Endothelial cell of umbilical vein (primary cell): ENCODE measurements around the gene PLEKHA6. TPM values are rescaled to one million over a fixed set of nuclear protein-coding genes. Genes with fewer than 3 reads are reported as not detected.

Source experiments
- BruUV-seq: library from RNA; stranded (reverse); fragments of 400-500 nt; replicated peaks from 2 replicates; lab custom pipeline; 2021; lab: Mats Ljungman, UMichigan
- CTCF ChIA-PET: fragments of 300-600, 350-600 bp; sonication (Branson Sonifier 250); formaldehyde crosslinking; loops from one replicate; lab custom pipeline; 2021; ENCODE audit warnings: antibody characterized with exemption, inconsistent platforms; lab: Charles Lee
- POLR2A ChIA-PET: fragments of 300-600, 350-600 bp; sonication (Branson Sonifier 250); formaldehyde crosslinking; loops from one replicate; lab custom pipeline; 2021; ENCODE audit warnings: antibody characterized with exemption, inconsistent platforms; lab: Charles Lee
- DNase-seq: peaks from one replicate; pipeline ENCODE4 v3.0.0-alpha.2; 2011; ENCODE audit warnings: low read depth, low spot score
- FAIRE-seq: peaks from 2 replicates; lab custom pipeline; 2011; peaks lifted over from hg19 to GRCh38; lab: Jason Lieb, UNC
- H2AFZ ChIP-seq: 2 replicates; pipeline ENCODE4 v1.6.0; 2012; ENCODE audit warnings: low read depth, low read length, control low read depth, inconsistent platforms
- H3K27ac ChIP-seq: 2 replicates; pipeline ENCODE4 v1.5.1; 2011; ENCODE audit warnings: low read depth, mild to moderate bottlenecking, control low read depth, low read length, moderate library complexity; ENCODE audit not compliant: insufficient read depth
- H3K27me3 ChIP-seq, 2 experiments: 2 replicates each; pipeline versions ENCODE4 v1.6.0 to v1.6.1; 2011; ENCODE audit warnings: low read length in 2 of 2, mixed read lengths in 1 of 2; ENCODE audit not compliant: control insufficient read depth in 2 of 2, insufficient read depth in 2 of 2
- H3K36me3 ChIP-seq, 2 experiments: 2 replicates in 1 of 2; 3 replicates in 1 of 2; pipeline ENCODE4 v1.5.1; 2011; ENCODE audit warnings: low read length in 2 of 2, mild to moderate bottlenecking in 1 of 2, moderate library complexity in 1 of 2; ENCODE audit not compliant: control insufficient read depth in 2 of 2, insufficient read depth in 2 of 2; ENCODE audit errors: extremely low read depth in 1 of 2
- H3K4me1 ChIP-seq: 3 replicates; pipeline ENCODE4 v1.5.1; 2011; ENCODE audit warnings: mild to moderate bottlenecking, low read length; ENCODE audit not compliant: control insufficient read depth, insufficient read depth; ENCODE audit errors: extremely low read depth
- H3K4me2 ChIP-seq: 2 replicates; pipeline ENCODE4 v1.6.1; 2011; ENCODE audit warnings: low read length, control low read depth, mixed read lengths; ENCODE audit not compliant: insufficient read depth
- H3K4me3 ChIP-seq, 3 experiments: fragments of 200-600 bp in 1 of 3; sonication (generic), shearing (Covaris generic) in 1 of 3; replicated peaks in 1 of 3; 2 replicates each; pipeline ENCODE4 v1.5.1; 2011 to 2016; ENCODE audit warnings: control low read depth in 3 of 3, low read length in 3 of 3, mild to moderate bottlenecking in 2 of 3, inconsistent platforms in 1 of 3, low read depth in 1 of 3, moderate library complexity in 1 of 3; ENCODE audit not compliant: insufficient read depth in 1 of 3
- H3K79me2 ChIP-seq: 2 replicates; pipeline ENCODE4 v1.6.0; 2012; ENCODE audit warnings: low read length, inconsistent platforms; ENCODE audit not compliant: control insufficient read depth, insufficient read depth
- H3K9ac ChIP-seq: replicated peaks from 2 replicates; pipeline ENCODE3; 2011; ENCODE audit warnings: low read length, control low read depth; ENCODE audit not compliant: insufficient read depth; ENCODE audit errors: extremely low read depth
- H3K9me1 ChIP-seq: replicated peaks from 3 replicates; pipeline ENCODE4 v1.6.0; 2011; ENCODE audit warnings: mild to moderate bottlenecking, low read length; ENCODE audit not compliant: control insufficient read depth, insufficient read depth; ENCODE audit errors: extremely low read depth
- H3K9me3 ChIP-seq: replicated peaks from 2 replicates; pipeline ENCODE4 v1.5.1; 2012; ENCODE audit warnings: low read length, inconsistent platforms; ENCODE audit not compliant: control insufficient read depth, insufficient read depth
- H4K20me1 ChIP-seq: replicated peaks from 2 replicates; pipeline ENCODE3; 2011; ENCODE audit warnings: mild to moderate bottlenecking, low read length; ENCODE audit not compliant: control insufficient read depth, insufficient read depth; ENCODE audit errors: extremely low read depth
- EZH2 ChIP-seq: IDR thresholded peaks from 2 replicates; pipeline ENCODE4 v1.6.1; 2012; ENCODE audit warnings: borderline replicate concordance, low read depth, mild to moderate bottlenecking, moderate library complexity, low read length, inconsistent platforms; ENCODE audit not compliant: severe bottlenecking
- GATA2 ChIP-seq: IDR thresholded peaks from 2 replicates; pipeline ENCODE4 v1.7.0; 2011; ENCODE audit warnings: low read depth, mild to moderate bottlenecking, moderate library complexity, mixed read lengths, low read length; ENCODE audit not compliant: insufficient read length, insufficient read depth
- JUN ChIP-seq: IDR thresholded peaks from 2 replicates; pipeline ENCODE4 v1.6.1; 2011; ENCODE audit warnings: borderline replicate concordance, low read depth; ENCODE audit not compliant: insufficient read length, insufficient read depth
- POLR2A ChIP-seq: IDR thresholded peaks from 2 replicates; pipeline ENCODE4 v1.6.1; 2012; ENCODE audit warnings: low read depth, mild to moderate bottlenecking, control low read depth, low read length
- dilution Hi-C: fragments of 300-500 bp; cut with MboI; formaldehyde crosslinking; loops from one replicate; pipeline ENCODE4 v1.15.0; 2019; ENCODE audit warnings: low sequenced_read_pairs; ENCODE audit not compliant: extremely low pct_ligation_motif_present
- intact Hi-C: fragments of 100-400 bp; cut with micrococcal nuclease; formaldehyde crosslinking; loops from one replicate; pipeline ENCODE4 v1.10.0; 2022
- polyA plus RNA-seq, 4 experiments: library from polyadenylated mRNA; depleted of rRNA in 3 of 4; stranded (reverse) in 3 of 4; unstranded in 1 of 4; fragments of >200 nt; gene quantifications; 2 replicates each; pipeline versions ENCODE4 v1.2.1 to v1.2.3, GENCODE V29; 2011 to 2012; ENCODE audit warnings: missing spikeins in 1 of 4
- total RNA-seq: library from RNA; stranded (reverse); gene quantifications from 2 replicates; pipeline ENCODE4 v1.2.3, GENCODE V29; 2021
- TF ChIP-seq, protein P1 (sequence below), 2 donors: IDR thresholded peaks; 1 replicate in 1 of 2; 2 replicates in 1 of 2; pipeline ENCODE4 v1.5.1; 2011; ENCODE audit warnings: low read length in 2 of 2, mild to moderate bottlenecking in 2 of 2, moderate library complexity in 2 of 2, control low read depth in 1 of 2, inconsistent platforms in 1 of 2, low read depth in 1 of 2; ENCODE audit not compliant: insufficient read depth in 1 of 2; ENCODE audit errors: extremely low read depth in 1 of 2
- TF ChIP-seq, protein P2 (sequence below): IDR thresholded peaks from 2 replicates; pipeline ENCODE4 v1.6.1; 2011; ENCODE audit not compliant: insufficient read depth, insufficient read length

The PLEKHA6 gene
- total and polyA plus RNA-seq, 2 donors (not counting 3 experiments of a cell fraction or from before 2014, with no cell fraction given) = 2.1 to 15.0 TPM

DNA sequence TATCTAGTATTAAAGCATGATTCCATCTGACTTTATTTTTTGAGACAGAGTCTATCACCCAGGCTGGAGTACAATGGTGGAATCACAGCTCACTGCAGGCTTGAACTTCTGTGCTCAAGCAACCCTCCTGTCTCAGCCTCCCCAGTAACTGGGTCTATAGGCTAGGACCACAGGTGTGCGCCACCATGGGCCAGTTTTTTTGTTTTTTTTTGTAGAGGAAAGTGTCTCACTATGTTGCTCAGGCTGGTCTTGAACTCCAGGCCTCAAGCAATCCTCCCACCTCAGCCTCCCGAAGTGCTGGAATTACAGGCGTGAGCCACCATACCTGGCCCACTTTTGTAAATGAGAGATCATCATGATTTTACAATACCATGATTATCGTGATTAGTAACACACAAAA lies 42.7 kb upstream of the PLEKHA6 start:
- Histone ChIP-seq H3K9me3 (no peaks in the 10 kb centered on the region), H3K79me2 (peaks cover 44% of the 10 kb centered on the region), H3K4me2 (no peak overlapping the region), H3K9ac (no peak overlapping the region), H3K27ac (no peak overlapping the region), H3K4me1 (peaks cover 19% of the 10 kb centered on the region), H3K27me3 (no peaks in the 10 kb centered on the region), H2AFZ (no peak overlapping the region), H3K9me1 (no peaks in the 10 kb centered on the region), H3K36me3 (peaks cover 9 to 16% of the 10 kb centered on the region in 2 experiments), H4K20me1 (peaks cover 20% of the 10 kb centered on the region), H3K4me3 (no peak overlapping the region)
- DNase-seq = no peak
- intact Hi-C loops (no loop called here), dilution Hi-C loops (no loop called here)
- no peak for FAIRE-seq
- TF ChIP-seq JUN (no peak), POLR2A (no peak), GATA2 (no peak), EZH2 (no peak)
- TF ChIP-seq, protein P1, sequence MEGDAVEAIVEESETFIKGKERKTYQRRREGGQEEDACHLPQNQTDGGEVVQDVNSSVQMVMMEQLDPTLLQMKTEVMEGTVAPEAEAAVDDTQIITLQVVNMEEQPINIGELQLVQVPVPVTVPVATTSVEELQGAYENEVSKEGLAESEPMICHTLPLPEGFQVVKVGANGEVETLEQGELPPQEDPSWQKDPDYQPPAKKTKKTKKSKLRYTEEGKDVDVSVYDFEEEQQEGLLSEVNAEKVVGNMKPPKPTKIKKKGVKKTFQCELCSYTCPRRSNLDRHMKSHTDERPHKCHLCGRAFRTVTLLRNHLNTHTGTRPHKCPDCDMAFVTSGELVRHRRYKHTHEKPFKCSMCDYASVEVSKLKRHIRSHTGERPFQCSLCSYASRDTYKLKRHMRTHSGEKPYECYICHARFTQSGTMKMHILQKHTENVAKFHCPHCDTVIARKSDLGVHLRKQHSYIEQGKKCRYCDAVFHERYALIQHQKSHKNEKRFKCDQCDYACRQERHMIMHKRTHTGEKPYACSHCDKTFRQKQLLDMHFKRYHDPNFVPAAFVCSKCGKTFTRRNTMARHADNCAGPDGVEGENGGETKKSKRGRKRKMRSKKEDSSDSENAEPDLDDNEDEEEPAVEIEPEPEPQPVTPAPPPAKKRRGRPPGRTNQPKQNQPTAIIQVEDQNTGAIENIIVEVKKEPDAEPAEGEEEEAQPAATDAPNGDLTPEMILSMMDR (IDR thresholded peaks at IDR 0.05; ENCODE audit: extremely low read depth in 1 of 2, insufficient read depth in 1 of 2, low read depth in 1 of 2, low read length in 2 of 2) = no peak
- TF ChIP-seq, protein P2, sequence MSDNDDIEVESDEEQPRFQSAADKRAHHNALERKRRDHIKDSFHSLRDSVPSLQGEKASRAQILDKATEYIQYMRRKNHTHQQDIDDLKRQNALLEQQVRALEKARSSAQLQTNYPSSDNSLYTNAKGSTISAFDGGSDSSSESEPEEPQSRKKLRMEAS = no peak
- BruUV-seq = no TSS peak
- POLR2A ChIA-PET = no interaction called here
- CTCF ChIA-PET = no interaction called here
